WTC11 (cell line): Measurements from ENCODE around the gene ADD1. TPM values are rescaled to one million over a fixed set of nuclear protein-coding genes. Genes with fewer than 3 reads are reported as not detected.

ENCODE experiments used
- ATAC-seq: fragments of 200-7000 bp; cut with Tn5 transposase; 2 replicates; pipeline ENCODE4 v1.10.0; 2021; ENCODE audit warnings: mild to moderate bottlenecking, moderate library complexity
- CTCF ChIA-PET: fragments of 300-600 bp; sonication (Branson Sonifier 250); formaldehyde crosslinking; loops from one replicate; lab custom pipeline; 2021; ENCODE audit warnings: antibody characterized with exemption; lab: Charles Lee
- POLR2A ChIA-PET: fragments of 350-600 bp; sonication (Branson Sonifier 250); formaldehyde crosslinking; loops from one replicate; lab custom pipeline; 2021; ENCODE audit warnings: antibody characterized with exemption; lab: Charles Lee
- DNase-seq: peaks from one replicate; pipeline ENCODE4 v3.0.0; 2021; ENCODE audit warnings: low spot score
- H3K27ac Mint-ChIP-seq: 2 replicates; pipeline ENCODE4 v1.8.0; 2021; ENCODE audit warnings: mixed read lengths
- H3K27me3 Mint-ChIP-seq: 2 replicates; pipeline ENCODE4 v1.8.0; 2021; ENCODE audit warnings: low read depth, mild to moderate bottlenecking, moderate library complexity, mixed read lengths
- H3K36me3 Mint-ChIP-seq: 2 replicates; pipeline ENCODE4 v1.8.0; 2021; ENCODE audit warnings: mixed read lengths
- H3K4me1 Mint-ChIP-seq: 2 replicates; pipeline ENCODE4 v1.8.0; 2022; ENCODE audit warnings: mixed read lengths
- H3K4me3 Mint-ChIP-seq: 2 replicates; pipeline ENCODE4 v1.8.0; 2021; ENCODE audit warnings: mild to moderate bottlenecking, moderate library complexity, mixed read lengths
- H3K9me3 Mint-ChIP-seq: 2 replicates; pipeline ENCODE4 v1.8.0; 2021; ENCODE audit warnings: mixed read lengths
- CTCF ChIP-seq: fragments of 200-600 bp; IDR thresholded peaks from 2 replicates; pipeline ENCODE4 v1.8.0; 2022; ENCODE audit warnings: antibody characterized with exemption
- HMGXB4 ChIP-seq: sonication (generic); formaldehyde crosslinking; IDR thresholded peaks from 2 replicates; pipeline ENCODE4 v1.8.1; 2023; ENCODE audit warnings: mild to moderate bottlenecking, moderate library complexity, missing genetic modification reagents
- MYBL2 ChIP-seq: sonication (generic); formaldehyde crosslinking; IDR thresholded peaks from 2 replicates; pipeline ENCODE4 v1.8.1; 2023; ENCODE audit warnings: mild to moderate bottlenecking, moderate library complexity, missing genetic modification reagents
- NFYB ChIP-seq: sonication (generic); formaldehyde crosslinking; conservative IDR thresholded peaks from 2 replicates; pipeline ENCODE4 v1.8.0; 2022; ENCODE audit warnings: low read depth, missing genetic modification reagents
- NR1H2 ChIP-seq: sonication (generic); formaldehyde crosslinking; IDR thresholded peaks from 2 replicates; pipeline ENCODE4 v1.9.0; 2021; ENCODE audit warnings: mild to moderate bottlenecking, moderate library complexity, missing genetic modification reagents
- PRDM15 ChIP-seq: sonication (generic); formaldehyde crosslinking; IDR thresholded peaks from 2 replicates; pipeline ENCODE4 v1.8.0; 2022; ENCODE audit warnings: missing genetic modification reagents
- PREB ChIP-seq: sonication (generic); formaldehyde crosslinking; IDR thresholded peaks from 2 replicates; pipeline ENCODE4 v1.8.1; 2022; ENCODE audit warnings: mild to moderate bottlenecking, missing genetic modification reagents, moderate library complexity, borderline replicate concordance
- PRRX2 ChIP-seq: fragments of 250-450 bp; sonication (Bioruptor Pico); IDR thresholded peaks from 2 replicates; pipeline ENCODE4 v1.8.0; 2021; ENCODE audit warnings: mild to moderate bottlenecking
- SOX15 ChIP-seq: fragments of 250-450 bp; sonication (Bioruptor Pico); IDR thresholded peaks from 2 replicates; pipeline ENCODE4 v1.9.0; 2021; ENCODE audit warnings: mild to moderate bottlenecking
- ZBTB21 ChIP-seq: sonication (generic); formaldehyde crosslinking; IDR thresholded peaks from 2 replicates; pipeline ENCODE4 v1.8.1; 2023; ENCODE audit warnings: mild to moderate bottlenecking, missing genetic modification reagents, borderline replicate concordance
- ZNF281 ChIP-seq: sonication (generic); formaldehyde crosslinking; IDR thresholded peaks from 2 replicates; pipeline ENCODE4 v1.8.0; 2023; ENCODE audit warnings: mild to moderate bottlenecking, missing genetic modification reagents
- ZNF423 ChIP-seq: fragments of 250-450 bp; sonication (Bioruptor Pico); IDR thresholded peaks from 2 replicates; pipeline ENCODE4 v2.1.2; 2022; ENCODE audit warnings: mild to moderate bottlenecking, moderate library complexity
- total RNA-seq: library from RNA; stranded (reverse); gene quantifications from 3 replicates; pipeline ENCODE4 v1.2.3, GENCODE V29; 2021
- TF ChIP-seq, protein P1 (sequence below): sonication (generic); formaldehyde crosslinking; IDR thresholded peaks from 2 replicates; pipeline ENCODE4 v1.8.0; 2023; ENCODE audit warnings: missing genetic modification reagents, mild to moderate bottlenecking, borderline replicate concordance
- TF ChIP-seq, protein P2 (sequence below): fragments of 250-450 bp; sonication (Bioruptor Pico); IDR thresholded peaks from 2 replicates; pipeline ENCODE4 v2.1.2; 2022; ENCODE audit warnings: mild to moderate bottlenecking, moderate library complexity
- TF ChIP-seq, protein P3 (sequence below): sonication (generic); formaldehyde crosslinking; IDR thresholded peaks from 2 replicates; pipeline ENCODE4 v1.8.0; 2022; ENCODE audit warnings: mild to moderate bottlenecking, missing genetic modification reagents

Gene ADD1
- total RNA-seq, 1 experiment from 2014 or later: 178 TPM

DNA sequence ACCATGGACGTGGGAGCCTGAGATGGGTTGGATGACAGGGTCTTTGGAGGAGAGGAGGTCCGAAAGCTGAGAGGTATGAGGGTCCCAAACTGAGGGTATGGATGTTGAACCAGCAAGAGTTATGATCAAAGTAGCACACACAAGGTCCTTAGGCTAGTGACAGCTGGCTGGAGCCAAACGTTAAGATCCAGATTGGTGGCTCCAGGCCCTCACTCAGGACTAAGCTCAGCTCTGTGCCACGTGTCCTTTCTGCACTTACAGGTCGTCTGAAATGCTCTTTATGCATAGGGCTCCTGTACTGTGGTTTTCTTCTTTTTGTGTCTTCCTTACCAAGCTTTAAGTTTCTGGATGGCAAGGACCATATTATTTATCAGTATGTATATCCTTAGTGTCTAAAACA is 35.4 kb downstream of the ADD1 start (continued):
- TF ChIP-seq ZNF281 (no peak), SOX15 (CRISPR knock-in tag) (no peak)

GRCh38 chr4:2881431-2881830 is 37.8 kb downstream of the ADD1 start:
- peak overlapping the region; percentile 71 for H3K27ac Mint-ChIP-seq
- peaks cover 3% of the 10 kb centered on the region; the same call in 1 of the 2 replicates for H3K9me3 Mint-ChIP-seq
- no peak for TF ChIP-seq NR1H2 (CRISPR knock-in tag)
- TF ChIP-seq NFYB (CRISPR knock-in tag): no peak
- no peak for TF ChIP-seq PRDM15 (CRISPR knock-in tag)
- no peak for TF ChIP-seq CTCF
- TF ChIP-seq, protein P1, sequence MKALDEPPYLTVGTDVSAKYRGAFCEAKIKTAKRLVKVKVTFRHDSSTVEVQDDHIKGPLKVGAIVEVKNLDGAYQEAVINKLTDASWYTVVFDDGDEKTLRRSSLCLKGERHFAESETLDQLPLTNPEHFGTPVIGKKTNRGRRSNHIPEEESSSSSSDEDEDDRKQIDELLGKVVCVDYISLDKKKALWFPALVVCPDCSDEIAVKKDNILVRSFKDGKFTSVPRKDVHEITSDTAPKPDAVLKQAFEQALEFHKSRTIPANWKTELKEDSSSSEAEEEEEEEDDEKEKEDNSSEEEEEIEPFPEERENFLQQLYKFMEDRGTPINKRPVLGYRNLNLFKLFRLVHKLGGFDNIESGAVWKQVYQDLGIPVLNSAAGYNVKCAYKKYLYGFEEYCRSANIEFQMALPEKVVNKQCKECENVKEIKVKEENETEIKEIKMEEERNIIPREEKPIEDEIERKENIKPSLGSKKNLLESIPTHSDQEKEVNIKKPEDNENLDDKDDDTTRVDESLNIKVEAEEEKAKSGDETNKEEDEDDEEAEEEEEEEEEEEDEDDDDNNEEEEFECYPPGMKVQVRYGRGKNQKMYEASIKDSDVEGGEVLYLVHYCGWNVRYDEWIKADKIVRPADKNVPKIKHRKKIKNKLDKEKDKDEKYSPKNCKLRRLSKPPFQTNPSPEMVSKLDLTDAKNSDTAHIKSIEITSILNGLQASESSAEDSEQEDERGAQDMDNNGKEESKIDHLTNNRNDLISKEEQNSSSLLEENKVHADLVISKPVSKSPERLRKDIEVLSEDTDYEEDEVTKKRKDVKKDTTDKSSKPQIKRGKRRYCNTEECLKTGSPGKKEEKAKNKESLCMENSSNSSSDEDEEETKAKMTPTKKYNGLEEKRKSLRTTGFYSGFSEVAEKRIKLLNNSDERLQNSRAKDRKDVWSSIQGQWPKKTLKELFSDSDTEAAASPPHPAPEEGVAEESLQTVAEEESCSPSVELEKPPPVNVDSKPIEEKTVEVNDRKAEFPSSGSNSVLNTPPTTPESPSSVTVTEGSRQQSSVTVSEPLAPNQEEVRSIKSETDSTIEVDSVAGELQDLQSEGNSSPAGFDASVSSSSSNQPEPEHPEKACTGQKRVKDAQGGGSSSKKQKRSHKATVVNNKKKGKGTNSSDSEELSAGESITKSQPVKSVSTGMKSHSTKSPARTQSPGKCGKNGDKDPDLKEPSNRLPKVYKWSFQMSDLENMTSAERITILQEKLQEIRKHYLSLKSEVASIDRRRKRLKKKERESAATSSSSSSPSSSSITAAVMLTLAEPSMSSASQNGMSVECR (CRISPR knock-in tag): no peak
- TF ChIP-seq, protein P2, sequence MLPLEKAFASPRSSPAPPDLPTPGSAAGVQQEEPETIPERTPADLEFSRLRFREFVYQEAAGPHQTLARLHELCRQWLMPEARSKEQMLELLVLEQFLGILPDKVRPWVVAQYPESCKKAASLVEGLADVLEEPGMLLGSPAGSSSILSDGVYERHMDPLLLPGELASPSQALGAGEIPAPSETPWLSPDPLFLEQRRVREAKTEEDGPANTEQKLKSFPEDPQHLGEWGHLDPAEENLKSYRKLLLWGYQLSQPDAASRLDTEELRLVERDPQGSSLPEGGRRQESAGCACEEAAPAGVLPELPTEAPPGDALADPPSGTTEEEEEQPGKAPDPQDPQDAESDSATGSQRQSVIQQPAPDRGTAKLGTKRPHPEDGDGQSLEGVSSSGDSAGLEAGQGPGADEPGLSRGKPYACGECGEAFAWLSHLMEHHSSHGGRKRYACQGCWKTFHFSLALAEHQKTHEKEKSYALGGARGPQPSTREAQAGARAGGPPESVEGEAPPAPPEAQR (CRISPR knock-in tag): no peak
- no peak for TF ChIP-seq PREB (CRISPR knock-in tag)
- no peak for TF ChIP-seq ZNF423 (CRISPR knock-in tag)
- TF ChIP-seq, protein P3, sequence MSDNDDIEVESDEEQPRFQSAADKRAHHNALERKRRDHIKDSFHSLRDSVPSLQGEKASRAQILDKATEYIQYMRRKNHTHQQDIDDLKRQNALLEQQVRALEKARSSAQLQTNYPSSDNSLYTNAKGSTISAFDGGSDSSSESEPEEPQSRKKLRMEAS (CRISPR knock-in tag): no peak
- no peak for TF ChIP-seq MYBL2
- TF ChIP-seq ZBTB21 (CRISPR knock-in tag): no peak
- TF ChIP-seq PRRX2 (CRISPR knock-in tag): no peak
- no peak for TF ChIP-seq HMGXB4 (CRISPR knock-in tag)
- TF ChIP-seq, all 79 proteins: peak for 0
- ChIA-PET POLR2A (interaction anchor here (0.6 kb wide), 1 partner anchor 18 kb away, joined by 3 read pairs; no protein-coding TSS in a partner anchor), CTCF (interaction anchor here (0.7 kb wide), 1 partner anchor 117 kb away, joined by 3 read pairs; no protein-coding TSS in a partner anchor)
- Mint-ChIP-seq H3K4me3 (no peak overlapping the region), H3K27me3 (no peaks in the 10 kb centered on the region), H3K36me3 (peaks cover 48% of the 10 kb centered on the region), H3K4me1 (peaks cover 21% of the 10 kb centered on the region)
- DNase-seq (no peak), ATAC-seq (no peak)
